ELF-1 (cell line): ENCODE results near the gene FAAP20.

ENCODE experiments used
- DNase-seq: peaks from one replicate; pipeline ENCODE4 v3.0.0-alpha.2; 2016; ENCODE audit warnings: low read depth, low spot score

Gene FAAP20

GRCh38 chr1:2230781-2231531 lies 36.4 kb upstream of the FAAP20 start:
- DNase-seq = no peak

DNA sequence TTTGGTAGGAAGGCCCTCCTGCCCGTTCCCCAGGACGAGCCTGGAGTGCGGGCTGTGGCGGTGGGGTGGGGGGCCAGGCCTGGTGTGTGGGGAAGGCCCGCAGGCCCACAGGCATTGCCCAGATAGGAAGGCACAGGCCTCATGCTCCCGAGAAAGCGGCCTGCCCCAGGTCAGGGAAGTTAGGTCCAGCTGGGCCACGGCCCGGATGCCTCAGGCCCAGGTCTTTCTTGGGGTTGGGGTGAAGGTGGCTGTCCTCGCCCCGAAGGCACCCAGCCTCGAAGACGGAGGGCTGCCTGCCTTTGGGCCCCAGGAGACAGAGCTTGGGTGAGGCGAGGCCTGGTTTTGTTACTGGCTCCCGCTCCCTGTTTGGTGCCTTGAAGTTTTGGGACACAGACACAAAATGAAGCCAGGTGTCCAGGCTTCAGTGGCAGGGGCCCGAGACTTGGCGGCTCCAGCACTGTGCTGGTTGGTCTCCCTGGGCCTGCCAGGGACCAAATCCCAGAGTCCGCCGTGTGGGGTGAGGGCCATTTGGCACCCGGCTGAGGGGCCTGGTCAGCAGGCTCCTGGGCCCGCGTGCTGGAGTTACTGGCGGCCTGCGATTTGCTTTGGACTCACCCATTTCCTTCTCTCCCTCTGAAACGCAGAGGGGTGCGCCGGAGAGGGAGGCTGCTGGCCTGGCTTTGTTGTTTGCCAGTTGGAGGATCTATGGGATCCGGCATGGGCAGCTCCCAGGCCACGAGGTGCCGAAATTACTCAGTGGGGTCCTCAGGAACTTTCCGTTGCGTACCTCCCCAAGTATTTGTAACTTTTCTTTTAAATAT lies 35.5 kb upstream of the FAAP20 start:
- peak; percentile 53 for DNase-seq

DNA sequence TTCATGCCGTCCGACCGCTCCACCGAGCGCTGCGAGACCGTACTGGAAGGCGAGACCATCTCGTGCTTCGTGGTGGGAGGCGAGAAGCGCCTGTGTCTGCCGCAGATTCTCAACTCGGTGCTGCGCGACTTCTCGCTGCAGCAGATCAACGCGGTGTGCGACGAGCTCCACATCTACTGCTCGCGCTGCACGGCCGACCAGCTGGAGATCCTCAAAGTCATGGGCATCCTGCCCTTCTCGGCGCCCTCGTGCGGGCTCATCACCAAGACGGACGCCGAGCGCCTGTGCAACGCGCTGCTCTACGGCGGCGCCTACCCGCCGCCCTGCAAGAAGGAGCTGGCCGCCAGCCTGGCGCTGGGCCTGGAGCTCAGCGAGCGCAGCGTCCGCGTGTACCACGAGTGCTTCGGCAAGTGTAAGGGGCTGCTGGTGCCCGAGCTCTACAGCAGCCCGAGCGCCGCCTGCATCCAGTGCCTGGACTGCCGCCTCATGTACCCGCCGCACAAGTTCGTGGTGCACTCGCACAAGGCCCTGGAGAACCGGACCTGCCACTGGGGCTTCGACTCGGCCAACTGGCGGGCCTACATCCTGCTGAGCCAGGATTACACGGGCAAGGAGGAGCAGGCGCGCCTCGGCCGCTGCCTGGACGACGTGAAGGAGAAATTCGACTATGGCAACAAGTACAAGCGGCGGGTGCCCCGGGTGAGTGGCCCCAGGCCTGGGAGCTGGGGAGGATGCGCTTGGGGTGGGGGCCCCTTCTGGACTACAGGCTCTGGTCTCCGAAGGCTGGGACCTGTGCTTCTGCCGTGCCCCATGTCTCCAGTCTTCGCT lies 34.7 kb upstream of the FAAP20 start:
- peak; percentile 70 for DNase-seq

DNA sequence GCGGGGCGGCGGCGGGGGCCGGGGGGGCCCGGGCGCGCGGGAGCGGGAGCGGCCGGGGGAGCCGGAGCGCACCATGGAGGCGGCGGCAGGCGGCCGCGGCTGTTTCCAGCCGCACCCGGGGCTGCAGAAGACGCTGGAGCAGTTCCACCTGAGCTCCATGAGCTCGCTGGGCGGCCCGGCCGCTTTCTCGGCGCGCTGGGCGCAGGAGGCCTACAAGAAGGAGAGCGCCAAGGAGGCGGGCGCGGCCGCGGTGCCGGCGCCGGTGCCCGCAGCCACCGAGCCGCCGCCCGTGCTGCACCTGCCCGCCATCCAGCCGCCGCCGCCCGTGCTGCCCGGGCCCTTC lies 34.1 kb upstream of the FAAP20 start:
- no peak for DNase-seq

- no peak for DNase-seq
Measured at GRCh38 chr1:2228157-2228594, 33.6 kb upstream of the FAAP20 start, which contains the start of gene SKI. TSS of gene SKI (plus strand) at chr1:2228319. CDS start at chr1:2228767, 448 bp downstream.

DNA sequence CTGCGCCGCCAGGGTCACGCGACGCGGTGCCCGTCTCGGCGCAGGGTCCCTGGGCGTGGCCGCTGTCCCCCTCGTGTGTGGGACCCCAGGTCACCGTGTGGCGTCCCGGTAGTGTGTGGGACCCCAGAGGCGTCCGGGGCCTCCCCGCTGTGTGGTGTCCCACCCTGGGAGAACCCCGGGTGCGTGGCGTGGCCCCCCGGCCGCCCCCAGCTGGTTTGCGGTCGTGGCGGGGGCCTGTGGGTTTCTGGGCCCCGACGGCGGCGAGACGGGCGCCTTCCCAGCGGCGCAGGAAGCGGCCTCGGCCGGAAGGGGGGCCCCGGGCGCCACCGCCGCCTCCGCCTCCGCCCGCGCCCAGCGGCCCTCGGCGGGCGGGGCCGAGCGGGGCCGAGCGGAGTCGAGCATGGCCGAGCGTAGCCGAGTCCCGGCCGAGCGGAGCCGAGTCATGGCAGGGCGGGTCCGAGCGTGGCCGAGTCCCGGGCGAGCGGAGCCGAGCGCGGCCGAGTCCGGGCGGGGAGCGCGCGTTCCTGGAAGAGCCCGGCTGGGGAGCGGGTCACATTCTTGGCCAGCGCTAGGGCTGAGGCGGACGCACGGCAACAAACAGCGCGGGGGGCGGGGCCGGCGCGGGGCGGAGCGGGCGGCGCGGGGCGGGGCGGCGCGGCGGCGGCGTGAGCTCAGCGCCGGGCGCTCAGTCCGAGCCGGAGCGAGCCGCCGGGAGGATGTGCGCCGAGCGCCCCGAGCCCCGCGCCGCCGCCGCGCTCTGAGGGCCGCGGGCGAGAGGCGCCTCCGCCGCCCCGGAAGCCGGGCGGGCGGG lies 33.0 kb upstream of the FAAP20 start:
- DNase-seq = peak; percentile 97

DNA sequence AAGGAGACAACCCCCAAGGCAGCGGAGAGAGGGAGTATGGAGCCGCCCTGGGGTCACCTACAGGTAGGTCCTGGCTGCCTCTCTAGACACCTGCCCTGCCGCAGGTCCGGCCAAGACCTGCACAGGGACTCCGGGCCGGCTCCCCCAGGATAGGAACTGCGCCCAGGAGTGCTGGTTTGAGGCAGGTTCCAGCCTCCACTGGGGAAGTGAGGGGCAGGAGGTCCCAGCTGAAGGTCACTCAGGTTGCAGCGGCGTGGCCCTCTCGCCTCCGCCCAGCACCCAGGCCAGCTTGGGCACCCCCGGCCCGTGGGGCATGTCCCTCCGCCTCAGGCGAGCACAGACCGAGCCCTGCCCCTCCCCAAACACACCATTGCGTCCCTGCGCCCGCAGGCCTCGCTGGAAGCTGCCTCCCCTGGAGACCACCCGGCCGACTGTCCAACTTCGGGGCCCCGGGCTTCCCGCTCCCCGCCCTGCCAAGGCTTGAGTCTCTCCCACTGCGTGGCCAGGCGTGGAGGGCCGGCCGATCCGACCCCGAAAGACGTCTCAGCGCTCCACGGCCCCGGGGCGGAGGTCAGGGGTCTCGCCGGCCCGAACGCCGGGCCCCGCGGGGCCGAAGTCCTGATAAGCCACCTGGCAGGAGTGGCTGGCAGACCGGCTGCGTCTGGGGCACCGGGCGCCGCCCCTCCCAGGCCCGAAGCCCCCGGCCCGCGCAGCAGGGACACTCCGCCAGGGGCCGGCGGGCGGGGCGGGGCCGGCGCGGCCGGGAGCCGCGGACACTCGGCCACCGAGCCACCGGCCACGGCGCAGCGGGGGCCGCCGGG lies 32.2 kb upstream of the FAAP20 start:
- no peak for DNase-seq

- DNase-seq = no peak
Measured at GRCh38 chr1:2224631-2225428, 30.3 kb upstream of the FAAP20 start.

DNA sequence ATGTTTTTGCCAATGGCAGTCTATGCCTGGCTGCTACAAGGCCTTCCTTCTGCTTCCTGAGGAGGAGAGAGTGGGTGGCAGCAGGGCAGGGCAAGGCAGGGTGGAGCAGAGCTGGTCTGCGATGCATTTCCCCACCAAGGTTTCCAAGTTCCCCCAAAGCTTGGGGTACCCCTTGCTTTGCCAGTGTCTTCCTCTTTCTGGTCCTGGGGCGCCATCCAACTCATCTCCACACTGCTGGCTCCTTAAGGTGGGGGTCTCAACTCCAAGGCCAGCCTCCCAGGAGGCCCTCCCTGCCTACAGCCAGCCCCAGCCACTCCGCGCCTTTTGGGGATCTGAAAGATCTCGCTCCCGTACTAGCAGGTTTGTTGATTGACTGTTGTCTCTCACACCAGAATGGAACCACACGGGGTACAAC lies 29.6 kb upstream of the FAAP20 start:
- no peak for DNase-seq

GRCh38 chr1:2221271-2221670 lies 26.7 kb upstream of the FAAP20 start:
- no peak for DNase-seq

DNA sequence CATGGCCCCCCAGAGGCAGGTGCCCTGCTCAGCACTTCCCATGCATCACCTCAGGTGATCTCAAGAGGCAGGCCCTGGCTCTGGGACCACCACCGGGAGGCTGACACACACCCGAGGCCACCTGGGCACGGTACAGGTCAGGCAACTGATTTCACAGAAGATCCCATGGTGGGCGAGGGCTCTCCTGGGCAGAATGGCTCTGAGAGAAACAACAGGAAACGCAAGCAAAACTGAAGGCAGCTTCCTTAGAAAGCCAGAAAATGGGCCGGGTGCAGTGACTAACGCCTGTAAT lies 22.1 kb upstream of the FAAP20 start:
- DNase-seq = no peak

- no peak for DNase-seq
Measured at GRCh38 chr1:2215909-2216766, 21.6 kb upstream of the FAAP20 start.

DNA sequence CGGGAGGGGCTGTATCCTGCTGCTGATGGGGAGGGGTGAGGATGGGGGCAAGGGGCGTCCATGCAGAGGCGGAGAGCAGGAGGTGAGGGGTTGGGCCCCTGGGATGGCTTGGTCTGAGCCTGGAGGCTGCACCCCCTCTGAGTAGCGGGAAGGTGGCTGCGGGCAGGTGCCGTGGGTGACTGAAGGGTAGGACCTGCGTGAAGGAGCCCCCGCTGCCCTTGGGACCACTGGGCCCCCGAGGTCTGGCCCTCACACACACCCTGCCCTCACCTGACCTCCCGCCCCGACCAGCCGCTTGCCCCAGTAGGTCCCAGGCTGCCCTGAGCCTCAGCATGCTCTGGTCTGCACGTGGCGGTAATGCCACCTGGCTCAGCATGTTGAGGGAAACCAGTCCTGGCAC lies 20.8 kb upstream of the FAAP20 start:
- no peak for DNase-seq

DNA sequence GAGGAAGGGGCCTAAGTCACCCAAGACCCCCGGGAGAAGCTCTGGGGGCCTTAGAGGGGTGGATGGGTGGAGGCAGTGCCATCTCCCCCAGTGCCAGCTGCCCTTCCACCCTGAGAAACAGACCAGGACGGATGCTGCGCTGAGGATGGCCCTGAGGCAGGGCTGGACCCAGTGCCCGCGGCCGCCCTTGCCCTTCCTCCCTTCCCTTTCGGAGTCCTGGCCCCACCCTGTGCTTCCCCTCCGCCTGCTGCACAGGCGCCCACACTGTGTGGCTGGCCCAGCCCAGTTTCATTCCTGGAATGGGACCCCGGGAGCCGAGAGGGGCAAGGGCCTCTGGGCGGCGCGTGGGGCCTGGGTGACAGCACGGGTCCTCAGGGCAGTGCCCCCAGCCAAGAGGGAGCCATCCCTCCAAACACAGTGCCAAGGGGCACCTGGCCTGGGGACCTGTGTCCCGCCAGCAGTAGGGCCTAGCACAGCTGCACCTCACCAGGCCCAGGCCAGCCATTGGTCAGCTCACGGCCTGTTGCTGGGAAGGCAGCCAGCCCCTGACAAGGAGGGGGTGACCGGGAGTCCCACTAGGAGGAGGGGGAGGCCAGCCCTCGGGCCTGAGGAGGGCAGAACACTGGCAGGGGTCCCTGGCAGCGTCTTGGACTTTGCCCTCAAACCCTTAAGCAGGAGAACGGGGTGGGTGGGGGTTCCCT lies 20.1 kb upstream of the FAAP20 start:
- DNase-seq = no peak

DNA sequence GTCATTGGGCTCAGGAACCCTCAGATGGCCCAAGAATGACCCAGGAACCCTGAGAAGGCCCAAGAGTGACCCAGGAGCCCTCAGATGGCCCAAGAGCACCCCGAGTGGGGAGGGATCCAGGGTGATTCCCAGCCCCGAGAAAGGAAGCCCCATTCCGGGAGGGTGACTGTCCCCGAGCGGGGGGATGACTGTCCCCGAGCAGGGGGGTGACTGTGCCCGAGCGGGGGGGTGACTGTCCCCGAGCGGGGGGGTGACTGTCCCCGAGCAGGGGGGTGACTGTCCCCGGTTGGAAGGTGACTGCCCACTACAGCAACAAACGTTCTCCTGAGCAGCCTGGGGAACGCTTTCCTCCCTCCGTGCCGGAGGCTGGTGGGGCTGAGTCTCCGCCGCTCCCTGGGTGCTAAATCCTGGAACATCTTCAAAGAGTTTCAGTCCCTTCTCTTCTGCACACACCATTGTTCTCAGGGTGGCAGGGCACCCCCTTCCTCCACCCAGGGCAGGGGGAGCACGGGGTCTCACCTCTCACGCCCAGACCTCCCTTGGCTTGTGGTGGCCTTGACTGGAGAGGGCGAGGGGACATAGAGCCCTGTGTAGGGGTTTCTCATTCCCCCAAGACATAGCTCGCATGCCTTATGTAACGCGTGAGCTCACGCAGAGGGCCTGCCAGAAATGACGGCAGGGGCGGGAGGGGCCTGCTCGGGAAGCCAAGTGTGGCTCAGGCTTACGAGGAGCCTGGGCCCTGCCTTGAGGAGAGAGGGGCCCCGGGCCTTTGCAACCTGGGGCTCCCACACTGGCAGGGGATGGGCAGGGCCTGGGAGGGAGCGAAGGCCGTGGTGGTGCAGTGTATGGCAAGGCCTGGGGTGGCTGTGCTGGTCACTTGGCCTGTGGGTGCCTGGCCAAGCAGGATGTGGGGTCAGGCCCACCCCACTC lies 19.3 kb upstream of the FAAP20 start:
- peak; percentile 50 for DNase-seq

GRCh38 chr1:2212532-2213491 lies 18.2 kb upstream of the FAAP20 start:
- DNase-seq = peak; percentile 97
